B cell (primary cell): ENCODE measurements around the gene MACIR. TPM values are rescaled to one million over a fixed set of nuclear protein-coding genes. Genes with fewer than 3 reads are reported as not detected.

ENCODE experiments used
- ATAC-seq: fragments of 200-7000 bp; cut with Tn5 transposase; one replicate; pipeline ENCODE4 v1.10.0; 2021; ENCODE audit warnings: low read depth, mild to moderate bottlenecking, moderate number of reproducible peaks, moderate library complexity
- CTCF ChIA-PET: fragments of 350-600 bp; sonication (Branson Sonifier 250); formaldehyde crosslinking; loops from one replicate; lab custom pipeline; 2021; ENCODE audit warnings: antibody characterized with exemption, inconsistent platforms; lab: Charles Lee
- POLR2A ChIA-PET: fragments of 350-600 bp; sonication (Branson Sonifier 250); formaldehyde crosslinking; loops from one replicate; lab custom pipeline; 2021; ENCODE audit warnings: antibody characterized with exemption; lab: Charles Lee
- DNase-seq: peaks from one replicate; pipeline ENCODE4 v3.0.0; 2013
- H2AFZ ChIP-seq: 2 replicates; pipeline ENCODE4 v1.6.1; 2012; ENCODE audit warnings: mild to moderate bottlenecking, low read depth, low read length; ENCODE audit not compliant: insufficient read depth, poor library complexity, severe bottlenecking
- H3K27ac ChIP-seq, 2 donors: 1 replicate in 1 of 2; 2 replicates in 1 of 2; pipeline ENCODE4 v1.5.1; 2012 to 2013; ENCODE audit warnings: low read length in 2 of 2, mild to moderate bottlenecking in 2 of 2, moderate library complexity in 1 of 2
- H3K27me3 ChIP-seq, 4 experiments: fragments of 200-600 bp in 1 of 4; sonication (generic) in 1 of 4; replicated peaks in 1 of 4; 1 replicate in 2 of 4; 2 replicates in 2 of 4; pipeline versions ENCODE4 v1.6.1 to v1.7.0; 2013 to 2016; ENCODE audit warnings: low read length in 3 of 4, mild to moderate bottlenecking in 2 of 4, mixed read lengths in 1 of 4, moderate library complexity in 1 of 4; ENCODE audit not compliant: insufficient read depth in 4 of 4, control insufficient read depth in 3 of 4; ENCODE audit errors: control extremely low read depth in 1 of 4
- H3K36me3 ChIP-seq, 2 experiments: replicated peaks in 1 of 2; 1 replicate in 1 of 2; 2 replicates in 1 of 2; pipeline versions ENCODE4 v1.6.1 to v1.7.1; 2013; ENCODE audit warnings: low read length in 1 of 2; ENCODE audit not compliant: insufficient read depth in 2 of 2, control insufficient read depth in 1 of 2; ENCODE audit errors: control extremely low read depth in 1 of 2, extremely low read depth in 1 of 2
- H3K4me1 ChIP-seq, 2 donors: fragments of 200-600 bp in 1 of 2; sonication (generic) in 1 of 2; 1 replicate in 1 of 2; 2 replicates in 1 of 2; pipeline versions ENCODE4 v1.5.1 to v1.6.1; 2013 to 2017; ENCODE audit warnings: low read length in 2 of 2; ENCODE audit not compliant: control insufficient read depth in 2 of 2, insufficient read depth in 2 of 2
- H3K4me2 ChIP-seq: replicated peaks from 2 replicates; pipeline ENCODE3; 2012; ENCODE audit warnings: mild to moderate bottlenecking, low read depth, low read length; ENCODE audit not compliant: poor library complexity, severe bottlenecking
- H3K4me3 ChIP-seq, 5 experiments: fragments of 200-600 bp in 1 of 5; sonication (generic) in 1 of 5; 1 replicate in 3 of 5; 2 replicates in 2 of 5; pipeline versions ENCODE4 v1.5.1 to v1.7.0; 2011 to 2016; ENCODE audit warnings: low read length in 4 of 5, mild to moderate bottlenecking in 4 of 5, low read depth in 2 of 5, control low read depth in 1 of 5, moderate library complexity in 1 of 5; ENCODE audit not compliant: insufficient read depth in 1 of 5; ENCODE audit errors: control extremely low read depth in 1 of 5, extremely low read depth in 1 of 5
- H3K79me2 ChIP-seq: fragments of 200-600 bp; sonication (generic); one replicate; pipeline ENCODE4 v1.6.0; 2016; ENCODE audit warnings: low read length; ENCODE audit not compliant: control insufficient read depth, insufficient read depth
- H3K9ac ChIP-seq: fragments of 200-600 bp; sonication (generic); 2 replicates; pipeline ENCODE4 v1.6.1; 2017; ENCODE audit warnings: mild to moderate bottlenecking, low read length, moderate library complexity
- H3K9me3 ChIP-seq, 3 donors: one replicate each; pipeline versions ENCODE4 v1.6.1 to v1.7.1; 2013; ENCODE audit warnings: low read length in 2 of 3; ENCODE audit not compliant: control insufficient read depth in 2 of 3, insufficient read depth in 1 of 3; ENCODE audit errors: control extremely low read depth in 1 of 3
- H4K20me1 ChIP-seq: 2 replicates; pipeline ENCODE4 v1.6.0; 2012; ENCODE audit warnings: mild to moderate bottlenecking, low read length; ENCODE audit not compliant: insufficient read depth, control insufficient read depth, poor library complexity, severe bottlenecking
- H3K27ac Mint-ChIP-seq: one replicate; pipeline ENCODE4 v1.8.0; 2021; ENCODE audit warnings: mixed read lengths
- H3K27me3 Mint-ChIP-seq: one replicate; pipeline ENCODE4 v1.8.0; 2021; ENCODE audit warnings: mixed read lengths
- H3K4me1 Mint-ChIP-seq: one replicate; pipeline ENCODE4 v1.8.0; 2021; ENCODE audit warnings: mixed read lengths
- H3K4me3 Mint-ChIP-seq: one replicate; pipeline ENCODE4 v1.8.0; 2021; ENCODE audit warnings: mixed read lengths
- H3K9me3 Mint-ChIP-seq: one replicate; pipeline ENCODE4 v1.8.0; 2022; ENCODE audit warnings: mixed read lengths; ENCODE audit not compliant: insufficient read depth
- CTCF ChIP-seq: fragments of 200-600 bp; IDR thresholded peaks from one replicate; pipeline ENCODE4 v1.8.0; 2022; ENCODE audit warnings: antibody characterized with exemption, mild to moderate bottlenecking
- EZH2 ChIP-seq: IDR thresholded peaks from 2 replicates; pipeline ENCODE4 v1.6.1; 2012; ENCODE audit warnings: borderline replicate concordance, low read depth, mild to moderate bottlenecking, moderate library complexity, low read length; ENCODE audit not compliant: insufficient read depth, poor library complexity, severe bottlenecking
- WGBS: methylation state at CpG from one replicate; pipeline ENCODE4 v1.1.5; 2013; ENCODE audit warnings: missing lambda C conversion rate; ENCODE audit not compliant: insufficient coverage; 5-methylcytosine and 5-hydroxymethylcytosine counted together
- intact Hi-C: fragments of 100-400 bp; cut with micrococcal nuclease; formaldehyde crosslinking; loops from one replicate; pipeline ENCODE4 v1.10.0; 2022
- polyA plus RNA-seq: library from polyadenylated mRNA; depleted of rRNA; stranded (reverse); fragments of >200 nt; gene quantifications from 2 replicates; pipeline ENCODE4 v1.2.3, GENCODE V29; 2012
- total RNA-seq, 2 donors: library from RNA; stranded (reverse); fragments of 120-200 nt in 1 of 2; gene quantifications; 1 replicate in 1 of 2; 2 replicates in 1 of 2; pipeline versions ENCODE4 v1.2.3 to v1.2.4, GENCODE V29; 2013 to 2022

The MACIR gene
- total and polyA plus RNA-seq, 2 donors (not counting 1 experiment from before 2014, with no cell fraction given): 1.3 to 3.3 TPM

GRCh38 chr5:103293719-103294118 lies 35.2 kb downstream of the MACIR start:
- intact Hi-C loops: no loop called here
- no CpG with 5 or more reads among the region's 3 CpGs for WGBS
- POLR2A ChIA-PET: no interaction called here
- Histone ChIP-seq H3K9ac (no peak overlapping the region), H3K4me1 (no peaks in the 10 kb centered on the region), H3K36me3 (no peaks in the 10 kb centered on the region), H3K4me2 (no peak overlapping the region), H2AFZ (no peak overlapping the region), H3K79me2 (no peaks in the 10 kb centered on the region), H4K20me1 (no peaks in the 10 kb centered on the region), H3K9me3 (no peaks in the 10 kb centered on the region), H3K4me3 (no peak overlapping the region), H3K27me3 (no peaks in the 10 kb centered on the region), H3K27ac (no peak overlapping the region)
- CTCF ChIA-PET: no interaction called here
- peaks cover 4% of the 10 kb centered on the region for H3K27me3 Mint-ChIP-seq
- H3K9me3 Mint-ChIP-seq: no peaks in the 10 kb centered on the region
- ATAC-seq: no peak
- DNase-seq: no peak
- no peak overlapping the region for H3K27ac Mint-ChIP-seq
- H3K4me1 Mint-ChIP-seq: no peaks in the 10 kb centered on the region
- H3K4me3 Mint-ChIP-seq: no peak overlapping the region
- TF ChIP-seq EZH2 (no peak), CTCF (no peak)

- Histone ChIP-seq H3K9ac (no peak overlapping the region), H4K20me1 (no peaks in the 10 kb centered on the region), H3K4me1 (no peaks in the 10 kb centered on the region), H3K4me2 (no peak overlapping the region), H3K79me2 (no peaks in the 10 kb centered on the region), H3K4me3 (no peak overlapping the region), H2AFZ (no peak overlapping the region), H3K36me3 (no peaks in the 10 kb centered on the region), H3K27me3 (no peaks in the 10 kb centered on the region), H3K9me3 (no peaks in the 10 kb centered on the region), H3K27ac (no peak overlapping the region)
- POLR2A ChIA-PET: no interaction called here
- Mint-ChIP-seq H3K9me3 (no peaks in the 10 kb centered on the region), H3K27me3 (peaks cover 7% of the 10 kb centered on the region), H3K4me1 (no peaks in the 10 kb centered on the region), H3K27ac (no peak overlapping the region), H3K4me3 (no peak overlapping the region)
- intact Hi-C loops: no loop called here
- ATAC-seq: no peak
- CTCF ChIA-PET: no interaction called here
- DNase-seq: no peak
- WGBS: 86% methylated on average over 4 of the region's 5 CpGs
- TF ChIP-seq CTCF: no peak
Observed at GRCh38 chr5:103294906-103295305, 36.3 kb downstream of the MACIR start.
